BE2C (cell line): Measurements from ENCODE around the gene CNTD1.

ENCODE experiments used
- DNase-seq: peaks from one replicate; pipeline ENCODE4 v3.0.0-alpha.2; 2020
- H3K27me3 ChIP-seq: fragments of 250-450 bp; sonication (Bioruptor Pico); 2 replicates; pipeline ENCODE4 v1.5.1; 2020; ENCODE audit warnings: mild to moderate bottlenecking
- H3K36me3 ChIP-seq: fragments of 250-450 bp; sonication (Bioruptor Pico); 2 replicates; pipeline ENCODE4 v1.5.1; 2020; ENCODE audit warnings: mild to moderate bottlenecking
- H3K4me1 ChIP-seq: fragments of 250-450 bp; sonication (Bioruptor Pico); 2 replicates; pipeline ENCODE4 v1.5.1; 2020
- H3K4me3 ChIP-seq: 2 replicates; pipeline ENCODE4 v1.5.1; 2011; ENCODE audit warnings: low read depth, low read length
- H3K9me3 ChIP-seq: fragments of 250-450 bp; sonication (Bioruptor Pico); 2 replicates; pipeline ENCODE4 v1.5.1; 2020
- TF ChIP-seq, protein P1 (sequence below): IDR thresholded peaks from 2 replicates; pipeline ENCODE4 v1.5.1; 2012; ENCODE audit warnings: mild to moderate bottlenecking, low read depth, low read length

The CNTD1 gene

GRCh38 chr17:42798011-42798382 lies 664 bp upstream of the CNTD1 start:
- H3K4me1 ChIP-seq: no peaks in the 10 kb centered on the region
- H3K9me3 ChIP-seq: peaks cover 6% of the 10 kb centered on the region
- TF ChIP-seq, protein P1, sequence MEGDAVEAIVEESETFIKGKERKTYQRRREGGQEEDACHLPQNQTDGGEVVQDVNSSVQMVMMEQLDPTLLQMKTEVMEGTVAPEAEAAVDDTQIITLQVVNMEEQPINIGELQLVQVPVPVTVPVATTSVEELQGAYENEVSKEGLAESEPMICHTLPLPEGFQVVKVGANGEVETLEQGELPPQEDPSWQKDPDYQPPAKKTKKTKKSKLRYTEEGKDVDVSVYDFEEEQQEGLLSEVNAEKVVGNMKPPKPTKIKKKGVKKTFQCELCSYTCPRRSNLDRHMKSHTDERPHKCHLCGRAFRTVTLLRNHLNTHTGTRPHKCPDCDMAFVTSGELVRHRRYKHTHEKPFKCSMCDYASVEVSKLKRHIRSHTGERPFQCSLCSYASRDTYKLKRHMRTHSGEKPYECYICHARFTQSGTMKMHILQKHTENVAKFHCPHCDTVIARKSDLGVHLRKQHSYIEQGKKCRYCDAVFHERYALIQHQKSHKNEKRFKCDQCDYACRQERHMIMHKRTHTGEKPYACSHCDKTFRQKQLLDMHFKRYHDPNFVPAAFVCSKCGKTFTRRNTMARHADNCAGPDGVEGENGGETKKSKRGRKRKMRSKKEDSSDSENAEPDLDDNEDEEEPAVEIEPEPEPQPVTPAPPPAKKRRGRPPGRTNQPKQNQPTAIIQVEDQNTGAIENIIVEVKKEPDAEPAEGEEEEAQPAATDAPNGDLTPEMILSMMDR: no peak
- DNase-seq: no peak
- H3K36me3 ChIP-seq: no peaks in the 10 kb centered on the region
- peaks cover 15% of the 10 kb centered on the region for H3K27me3 ChIP-seq
- H3K4me3 ChIP-seq: peak overlapping the region; percentile 95

GRCh38 chr17:42803074-42803883 lies 4.6 kb downstream of the CNTD1 start:
- DNase-seq: no peak
- peaks cover 25% of the 10 kb centered on the region for H3K27me3 ChIP-seq
- H3K36me3 ChIP-seq: no peaks in the 10 kb centered on the region
- H3K4me3 ChIP-seq: no peak overlapping the region
- H3K9me3 ChIP-seq: peaks cover 6% of the 10 kb centered on the region
- no peaks in the 10 kb centered on the region for H3K4me1 ChIP-seq
- TF ChIP-seq, protein P1: no peak

DNA sequence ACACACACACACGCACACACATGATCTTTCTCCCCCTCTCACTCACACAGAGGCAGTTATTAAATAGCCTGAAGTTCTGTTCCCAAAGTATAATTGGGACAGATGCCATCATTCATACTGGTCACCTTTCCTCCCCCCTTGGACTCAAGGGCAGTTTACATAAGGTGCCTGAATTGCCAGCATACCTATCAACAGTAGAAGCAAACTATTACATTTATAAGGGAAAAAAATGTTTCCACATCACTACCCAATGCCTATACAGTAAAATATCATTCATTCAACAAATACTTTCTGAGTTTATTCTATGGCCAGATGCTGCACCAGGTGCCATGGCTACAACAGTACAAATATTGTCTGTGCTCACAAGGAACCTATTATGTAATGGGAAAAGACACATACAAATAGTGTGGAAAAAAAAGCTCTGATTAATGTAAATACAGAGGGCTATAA lies 6.3 kb downstream of the CNTD1 start:
- Histone ChIP-seq H3K9me3 (no peaks in the 10 kb centered on the region; the same call in 1 of the 2 replicates), H3K27me3 (peaks cover 25% of the 10 kb centered on the region), H3K4me1 (no peaks in the 10 kb centered on the region), H3K4me3 (no peak overlapping the region), H3K36me3 (no peaks in the 10 kb centered on the region)
- TF ChIP-seq, protein P1: no peak
- DNase-seq: no peak

DNA sequence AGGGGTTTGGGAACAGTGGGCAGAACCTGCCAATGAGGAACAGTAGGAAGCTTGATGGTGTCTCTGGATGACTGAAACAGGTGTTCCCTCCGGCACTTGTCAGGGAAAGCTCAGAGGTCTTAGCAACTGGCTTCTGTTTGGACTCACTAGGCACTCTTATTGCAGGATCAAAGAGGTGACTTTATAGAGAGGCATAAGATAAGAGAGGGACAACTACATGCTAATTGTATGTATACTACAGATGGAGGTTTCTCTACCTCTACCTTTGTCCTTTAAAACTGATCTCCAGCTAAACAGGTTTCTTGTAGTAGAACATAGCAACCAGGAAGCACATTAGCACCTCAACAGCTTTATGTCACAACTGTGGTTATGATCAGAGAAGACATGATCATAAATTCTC lies 7.6 kb downstream of the CNTD1 start:
- Histone ChIP-seq H3K9me3 (no peaks in the 10 kb centered on the region; the same call in 1 of the 2 replicates), H3K4me3 (no peak overlapping the region), H3K4me1 (no peaks in the 10 kb centered on the region), H3K27me3 (peaks cover 21% of the 10 kb centered on the region), H3K36me3 (peaks cover 3% of the 10 kb centered on the region; the same call in 1 of the 2 replicates)
- no peak for DNase-seq
- TF ChIP-seq, protein P1: no peak

GRCh38 chr17:42809250-42809649 lies 10.6 kb downstream of the CNTD1 start:
- Histone ChIP-seq H3K4me3 (no peak overlapping the region), H3K36me3 (peaks cover 10% of the 10 kb centered on the region), H3K4me1 (no peaks in the 10 kb centered on the region), H3K9me3 (no peaks in the 10 kb centered on the region), H3K27me3 (peaks cover 7% of the 10 kb centered on the region)
- no peak for DNase-seq
- TF ChIP-seq, protein P1: no peak
